NCI-H146 treated with DMSO at 0.1 percent for 48 hours (cell line): ENCODE results near the gene SLC25A25.

Experiments used
- DNase-seq: peaks from one replicate; lab custom pipeline; 2025; ENCODE audit not compliant: unreplicated experiment; lab: John Stamatoyannopoulos, UW

The SLC25A25 gene

DNA sequence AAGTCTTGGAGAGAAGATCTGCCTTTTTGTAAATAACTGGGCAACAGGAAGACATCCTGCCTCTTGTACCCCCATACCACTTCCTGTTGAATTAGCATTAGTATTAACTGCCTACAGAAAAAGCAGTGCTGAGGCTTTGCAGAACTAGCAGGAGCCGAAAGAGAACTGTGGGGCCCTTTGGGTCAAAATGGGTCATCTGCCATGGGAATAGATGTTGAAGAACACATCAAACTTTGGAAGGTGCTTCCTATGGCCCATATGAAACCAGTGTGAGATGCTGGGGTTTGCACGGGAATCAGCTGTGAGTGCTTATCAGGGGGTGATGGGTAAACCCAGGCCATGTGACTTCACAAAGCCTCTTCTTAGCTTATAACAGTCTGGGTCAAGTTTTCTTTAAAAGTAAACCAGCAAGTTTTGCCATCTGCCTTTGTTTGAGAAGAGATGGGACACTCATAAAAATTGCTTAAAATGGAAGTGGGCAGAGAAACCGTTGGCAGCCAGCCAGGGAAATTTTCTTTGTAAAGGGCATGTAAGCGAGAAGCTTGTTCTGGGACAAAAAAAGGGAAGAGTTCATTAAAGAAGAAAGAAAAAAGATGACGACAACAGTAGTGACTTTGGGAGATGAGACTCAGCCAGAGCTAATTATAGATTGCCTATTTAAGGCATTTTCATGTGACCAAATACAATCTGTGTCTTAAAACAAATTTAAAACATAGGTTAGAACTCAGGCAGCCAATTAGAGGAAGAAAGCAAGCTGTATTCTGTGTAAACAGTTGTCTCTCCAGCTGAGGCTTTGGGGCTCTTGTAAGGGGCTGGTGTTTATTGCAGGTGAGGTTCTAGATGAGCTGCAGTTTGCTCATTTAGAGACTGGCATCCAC lies 4.4 kb downstream of the SLC25A25 start:
- DNase-seq, result peak; percentile 29

DNA sequence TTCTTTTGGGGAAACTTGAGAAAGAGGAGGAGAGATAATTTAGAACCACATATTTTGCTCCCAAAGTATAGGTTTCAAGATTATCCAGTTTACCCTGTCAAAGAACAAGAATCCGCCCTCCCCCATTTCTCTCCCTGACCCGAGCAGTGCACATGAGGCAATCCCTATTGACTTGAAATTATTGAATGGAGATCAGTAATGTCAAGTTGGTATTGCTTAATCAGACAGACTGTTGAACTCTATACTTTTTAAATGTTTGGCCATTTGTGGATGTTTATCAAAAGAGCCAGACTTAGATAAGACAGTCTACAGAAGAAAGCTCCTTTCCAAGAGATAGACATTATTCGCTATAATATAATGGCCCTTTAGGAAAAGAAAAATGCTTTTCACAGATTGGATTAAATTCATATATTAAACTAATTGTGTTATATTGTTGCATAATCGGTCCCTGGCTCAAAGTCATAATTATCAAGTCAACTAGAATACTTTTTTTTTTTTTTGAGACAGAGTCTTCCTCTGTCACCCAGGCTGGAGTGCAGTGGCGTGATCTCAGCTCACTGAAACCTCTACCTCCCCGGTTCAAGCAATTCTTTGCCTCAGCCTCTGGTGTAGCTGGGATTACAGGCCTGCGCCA lies 5.3 kb downstream of the SLC25A25 start:
- no peak for DNase-seq

DNA sequence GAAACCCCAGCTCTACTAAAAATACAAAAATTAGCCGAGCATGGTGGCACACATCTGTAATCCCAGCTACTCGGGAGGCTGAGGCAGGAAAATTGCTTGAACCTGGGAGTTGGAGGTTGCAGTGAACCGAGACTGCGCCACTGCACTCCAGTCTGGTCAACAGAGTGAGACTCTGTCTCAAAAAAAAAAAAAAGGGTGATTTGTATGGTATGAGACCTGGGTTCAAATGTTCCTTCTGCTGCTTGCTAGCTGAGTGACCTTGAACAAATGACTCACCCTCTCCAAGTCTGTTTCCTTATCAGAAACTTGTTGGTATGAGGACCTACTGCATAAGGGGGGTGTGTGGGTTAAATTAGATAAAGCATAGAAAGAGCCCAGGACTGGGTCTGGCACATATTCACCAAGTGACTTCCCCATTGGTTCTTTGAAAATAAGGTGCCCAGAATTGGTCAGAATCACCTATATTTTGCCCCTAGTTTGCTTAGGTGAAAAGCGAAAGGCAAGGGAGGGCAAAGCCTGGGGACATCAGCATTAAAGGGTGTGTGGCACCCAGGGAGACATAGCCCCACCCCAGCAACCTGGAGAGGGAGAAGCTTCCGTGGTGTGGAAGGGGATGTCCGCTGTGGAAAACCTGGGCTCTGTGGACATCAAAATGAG lies 9.9 kb downstream of the SLC25A25 start:
- DNase-seq, result no peak

DNA sequence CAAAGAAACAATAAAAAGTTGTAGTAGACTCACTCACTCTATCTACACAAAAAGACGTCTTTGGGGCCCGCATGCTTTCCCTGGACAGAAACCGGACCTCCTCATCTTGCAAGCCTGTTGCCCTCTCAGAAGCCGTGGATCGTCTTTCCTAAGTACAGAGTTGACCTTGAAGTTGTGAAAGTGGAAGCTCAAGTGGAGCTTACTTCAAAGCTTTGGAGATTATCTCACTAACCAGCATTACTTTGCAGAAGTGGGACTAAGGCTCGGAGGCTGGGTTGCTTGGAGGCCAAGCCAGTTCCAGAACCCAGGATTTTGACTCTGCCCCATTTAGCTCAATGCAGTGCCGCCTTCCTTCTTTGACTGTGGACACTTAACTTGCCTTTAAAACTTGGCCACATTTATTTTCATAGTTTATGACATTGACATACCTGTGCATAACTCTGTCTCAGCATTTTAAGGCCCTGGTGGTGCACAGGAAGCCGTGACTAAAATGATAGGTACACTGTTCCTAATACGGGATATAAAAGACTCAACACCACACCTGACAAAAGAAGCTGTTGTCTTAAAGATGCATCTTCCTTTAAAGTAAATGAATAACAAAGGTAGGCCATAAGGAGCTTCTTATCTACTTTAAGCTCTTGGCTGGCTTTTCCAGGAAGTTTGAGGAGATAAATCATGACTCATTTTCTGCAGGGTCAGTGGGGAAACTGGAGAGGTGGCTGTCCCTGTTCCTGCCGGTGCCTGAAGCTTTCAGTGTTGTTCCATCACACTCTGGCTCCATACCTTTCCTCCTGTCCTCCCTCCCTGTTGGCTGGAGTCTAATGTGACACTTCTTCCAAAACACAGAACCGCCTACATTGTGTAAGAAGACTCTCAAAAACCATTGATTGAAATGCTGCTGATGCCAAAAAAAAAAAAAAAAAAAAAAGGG lies 10.7 kb downstream of the SLC25A25 start:
- no peak for DNase-seq

DNA sequence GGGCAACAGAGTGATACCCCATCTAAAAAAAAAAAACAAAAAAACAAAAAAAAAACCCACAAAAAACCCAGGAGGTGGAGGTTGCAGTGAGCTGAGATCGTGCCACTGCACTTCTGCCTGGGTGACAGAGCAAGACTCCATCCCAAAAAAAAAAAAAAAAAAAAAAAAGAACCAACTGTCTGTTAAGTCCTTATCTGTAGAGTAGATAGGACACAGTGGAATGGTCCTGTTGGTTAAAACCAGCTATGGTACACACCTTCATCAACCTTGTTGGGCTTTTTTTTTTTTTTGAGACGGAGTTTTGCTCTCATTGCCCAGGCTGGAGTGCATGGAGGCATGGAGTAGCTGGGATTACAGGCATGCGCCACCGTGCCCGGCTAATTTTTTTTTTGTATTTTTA lies 12.2 kb downstream of the SLC25A25 start:
- no peak for DNase-seq

DNA sequence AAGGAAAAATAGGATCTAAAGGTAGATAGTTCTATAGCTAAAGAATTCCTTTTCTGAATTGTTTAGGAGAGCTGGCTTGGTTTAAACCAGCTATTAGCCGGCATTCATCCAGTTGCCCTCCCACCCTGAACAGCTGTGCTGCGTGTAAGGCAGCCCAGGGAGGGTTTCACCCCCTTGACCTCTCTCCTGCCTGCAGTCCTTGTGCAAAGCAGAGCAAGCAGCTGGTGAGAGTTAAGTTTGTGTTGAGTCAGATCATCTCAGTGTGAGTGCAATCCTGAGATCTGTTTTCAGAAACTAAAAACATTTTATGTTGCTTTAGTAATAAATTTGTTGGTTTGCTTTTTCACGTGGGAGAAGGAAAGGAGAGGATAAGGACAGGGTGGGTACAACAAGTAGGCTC lies 13.0 kb downstream of the SLC25A25 start:
- DNase-seq, result peak; percentile 7

DNA sequence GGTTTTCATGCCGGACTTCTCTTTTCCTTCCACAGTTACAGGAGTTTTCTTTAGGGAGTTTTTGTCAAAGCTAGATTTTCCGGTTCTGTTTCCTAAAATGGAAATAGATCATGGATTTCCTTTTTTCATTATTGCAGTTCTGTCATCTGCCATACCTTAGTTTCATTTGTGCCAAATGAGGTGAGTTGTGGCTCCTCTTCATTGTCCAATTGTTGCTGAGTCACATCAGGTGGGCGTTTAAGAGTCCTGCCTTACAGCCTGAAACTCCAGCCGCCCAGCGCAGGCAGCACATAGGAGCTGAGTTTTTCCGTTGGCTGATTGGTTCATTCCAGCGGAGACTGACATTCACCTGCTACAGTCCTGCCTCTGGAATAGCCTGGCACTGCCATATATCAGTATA lies 14.1 kb downstream of the SLC25A25 start:
- DNase-seq, result no peak

DNA sequence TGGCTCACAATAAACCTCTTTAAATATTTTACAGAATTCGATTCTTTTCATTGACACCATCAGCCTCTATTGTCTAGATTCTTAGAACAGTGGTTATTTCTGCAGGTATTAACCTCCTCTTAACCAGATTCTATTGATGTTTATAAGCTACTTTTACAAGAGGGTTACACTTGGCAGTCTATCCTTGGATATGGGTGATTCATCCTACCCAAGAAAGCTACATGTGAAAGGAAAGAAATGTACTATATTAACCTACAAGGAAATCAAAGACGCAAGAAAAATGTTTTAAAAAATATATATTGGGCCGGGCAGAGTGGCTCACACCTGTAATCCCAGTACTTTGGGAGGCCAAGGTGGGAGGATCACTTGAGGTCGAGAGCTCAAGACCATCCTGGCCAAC lies 16.7 kb downstream of the SLC25A25 start:
- DNase-seq, result no peak

DNA sequence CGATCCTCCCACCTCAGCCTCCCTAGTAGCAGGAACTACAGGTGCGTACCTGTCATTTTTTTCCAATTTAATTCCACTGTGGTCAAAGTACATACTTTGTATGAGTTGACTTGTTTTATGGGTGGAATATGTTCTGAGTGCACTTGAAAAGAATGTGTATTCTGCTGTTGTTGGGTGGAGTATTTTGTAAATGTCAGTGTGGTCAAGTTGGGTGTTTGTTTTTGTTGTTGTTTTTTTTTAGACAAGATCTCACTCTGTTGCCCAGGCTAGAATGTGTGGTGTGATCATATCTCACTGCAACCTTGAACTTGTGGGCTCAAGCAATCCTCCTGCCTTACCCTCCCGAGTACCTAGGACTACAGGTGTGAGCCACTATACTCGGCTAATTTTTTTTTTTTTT lies 17.9 kb downstream of the SLC25A25 start:
- DNase-seq, result no peak

DNA sequence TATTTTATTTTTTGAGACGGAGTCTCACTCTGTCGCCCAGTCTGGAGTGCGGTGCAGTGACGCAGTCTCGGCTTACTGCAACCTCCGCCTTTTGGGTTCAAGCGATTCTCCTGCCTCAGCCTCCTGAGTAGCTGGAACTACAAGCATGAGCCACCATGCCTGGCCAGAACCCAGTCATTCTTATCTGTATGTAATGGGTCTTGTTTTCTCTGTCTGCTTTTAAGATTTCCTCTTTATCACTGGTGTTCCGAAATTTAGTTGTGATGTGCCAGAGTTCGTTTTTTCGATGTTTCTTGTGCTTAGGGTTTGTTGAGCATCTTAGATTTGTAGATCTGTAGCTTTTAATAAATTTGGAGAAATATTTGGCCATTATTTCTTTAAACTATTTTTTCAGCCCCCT lies 19.2 kb downstream of the SLC25A25 start:
- DNase-seq, result no peak

DNA sequence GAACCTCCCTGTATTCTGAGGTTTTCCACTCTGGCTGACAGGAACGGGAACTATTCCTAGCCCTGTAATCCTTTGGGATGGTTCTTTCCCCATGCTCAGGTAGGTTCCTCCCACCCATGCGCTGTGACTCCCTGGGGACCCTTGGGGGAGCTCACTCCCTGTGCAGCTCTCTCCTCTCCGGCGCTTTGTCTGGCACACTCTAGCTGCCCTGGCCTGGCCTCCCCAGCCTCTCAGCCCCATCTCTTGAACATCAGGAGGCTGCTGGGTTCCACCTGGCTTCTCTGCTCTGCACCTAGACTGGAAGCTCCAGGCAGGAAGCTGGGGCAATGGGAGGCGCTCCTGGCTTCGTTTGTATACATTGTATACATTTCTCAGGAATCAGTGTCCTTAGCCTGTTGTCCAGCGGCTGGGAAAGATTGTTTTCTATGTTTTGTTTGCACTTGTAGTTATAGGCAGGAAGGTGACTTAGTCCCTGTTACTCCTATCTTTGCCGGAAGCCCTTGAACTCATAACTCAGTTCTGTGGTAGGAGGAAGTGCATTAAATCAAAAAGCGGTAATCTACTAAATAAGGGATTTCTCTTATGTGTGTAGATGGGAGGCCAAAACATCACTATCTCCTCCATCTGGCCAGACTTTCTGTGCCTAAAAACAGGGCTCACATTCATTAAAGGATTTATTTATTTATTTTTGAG lies 20.4 kb downstream of the SLC25A25 start:
- DNase-seq, result no peak

DNA sequence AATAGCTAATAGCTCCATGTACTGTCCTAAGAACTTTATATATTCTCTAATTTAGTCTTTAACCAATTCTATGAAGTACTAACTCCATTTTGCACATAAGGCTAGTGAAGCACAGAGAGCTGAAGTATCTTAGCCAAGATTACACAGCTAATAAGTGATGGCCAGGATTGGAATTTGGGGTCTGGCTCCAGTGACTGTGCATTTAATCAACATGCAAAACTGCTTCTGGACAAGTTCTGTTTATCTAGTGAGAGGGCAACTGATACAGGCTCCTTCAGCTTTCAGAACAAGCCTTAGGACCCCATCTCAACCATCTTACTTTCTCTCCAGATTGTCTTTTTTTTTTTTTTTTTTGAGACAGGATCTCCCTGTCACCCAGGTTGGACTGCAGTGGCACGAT lies 21.3 kb downstream of the SLC25A25 start:
- no peak for DNase-seq

DNA sequence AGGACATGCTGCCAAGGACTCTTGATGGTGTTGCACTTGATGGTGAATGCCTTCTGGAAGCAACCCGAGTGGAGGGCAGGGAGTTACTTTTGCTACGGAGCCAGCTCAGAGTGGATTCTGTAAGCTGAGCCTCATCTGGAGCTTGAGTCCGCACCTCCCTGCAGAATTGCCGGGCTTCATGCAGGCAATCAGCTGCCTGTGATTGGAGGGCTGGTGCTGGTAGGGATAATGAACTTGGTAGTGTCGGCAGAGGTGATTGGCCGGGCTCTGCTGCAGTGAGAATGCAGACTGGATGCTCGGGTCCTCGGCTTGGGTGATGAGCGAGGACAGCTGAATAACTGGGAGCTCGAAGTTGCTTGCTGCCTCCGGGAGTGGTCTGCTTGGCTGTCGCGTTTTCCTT lies 23.1 kb downstream of the SLC25A25 start:
- DNase-seq, result no peak

DNA sequence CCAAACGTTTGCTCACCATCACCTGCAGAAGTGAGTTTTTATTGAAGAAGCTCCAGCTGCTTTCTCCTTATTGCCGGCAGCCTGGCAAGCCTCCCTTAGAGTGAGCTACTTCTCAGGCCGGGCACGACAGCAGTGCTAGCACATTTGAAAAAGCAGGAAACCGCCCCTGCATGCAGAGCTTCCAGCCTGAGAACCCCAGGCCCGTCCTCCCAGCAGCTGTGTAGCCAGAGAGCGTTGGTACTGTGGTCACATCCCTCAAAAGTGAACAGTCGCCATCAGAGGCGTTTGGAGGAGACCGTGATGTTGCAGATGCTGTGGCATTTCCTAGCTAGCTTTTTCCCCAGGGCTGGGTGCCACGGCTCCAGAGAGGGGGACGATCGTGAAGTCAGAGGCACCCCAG lies 23.5 kb downstream of the SLC25A25 start:
- DNase-seq, result no peak

DNA sequence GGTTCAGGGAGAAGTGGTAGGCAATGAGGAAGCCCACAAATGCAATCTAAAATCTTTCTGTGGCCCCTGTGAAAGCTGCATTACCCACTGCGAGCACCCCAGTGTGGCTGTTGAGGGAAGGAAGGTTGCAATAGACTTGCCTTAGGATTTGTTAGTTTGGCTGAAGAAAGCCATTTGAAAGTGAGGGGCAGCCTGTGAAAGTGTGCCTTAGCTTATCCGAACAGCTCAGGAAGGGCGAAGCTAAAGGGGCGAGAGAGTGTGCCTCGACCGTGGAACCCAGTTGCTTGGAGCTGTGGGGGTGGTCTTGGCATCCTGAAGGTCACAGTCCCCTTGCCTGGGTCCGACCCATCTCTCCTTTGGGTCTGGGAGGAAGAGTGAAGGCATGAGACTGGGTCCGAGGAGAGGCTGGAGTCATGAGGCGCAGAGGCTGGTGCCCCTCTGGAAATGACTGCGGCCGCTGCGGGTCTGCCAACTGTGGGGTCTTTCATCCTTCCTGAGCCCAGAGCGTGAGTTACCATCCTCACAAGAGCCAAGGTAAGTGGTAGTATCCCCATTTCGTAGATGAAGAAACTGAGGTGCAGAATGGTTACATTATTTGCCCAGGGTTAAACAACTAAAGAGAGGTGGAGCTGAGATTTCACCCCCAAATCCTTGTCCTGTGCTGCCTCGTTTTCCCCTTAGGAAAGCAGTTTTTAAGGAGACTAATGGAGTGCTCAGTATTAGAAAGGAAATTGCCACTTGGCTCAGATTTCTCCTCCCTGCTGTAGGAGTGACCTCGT lies 24.4 kb downstream of the SLC25A25 start:
- no peak for DNase-seq

DNA sequence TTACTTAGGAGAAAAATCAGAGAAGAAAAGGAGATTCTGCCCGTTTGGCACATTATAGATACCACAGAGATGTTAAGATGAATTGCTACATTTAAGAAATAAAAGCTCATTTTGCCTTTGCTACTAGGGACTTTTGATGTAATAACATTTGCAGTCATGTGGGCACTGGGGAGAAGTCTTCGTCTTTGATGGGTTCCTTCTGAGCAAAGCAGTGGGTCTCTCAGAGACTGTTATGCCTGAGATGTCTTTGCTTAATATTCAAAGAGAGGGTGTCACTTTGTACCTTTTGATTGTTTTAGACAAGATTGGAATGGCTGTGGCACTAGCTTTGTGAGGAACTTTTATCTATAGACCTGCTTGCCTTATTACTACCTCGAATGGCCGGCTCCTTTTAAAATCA lies 25.0 kb downstream of the SLC25A25 start:
- DNase-seq, result no peak

DNA sequence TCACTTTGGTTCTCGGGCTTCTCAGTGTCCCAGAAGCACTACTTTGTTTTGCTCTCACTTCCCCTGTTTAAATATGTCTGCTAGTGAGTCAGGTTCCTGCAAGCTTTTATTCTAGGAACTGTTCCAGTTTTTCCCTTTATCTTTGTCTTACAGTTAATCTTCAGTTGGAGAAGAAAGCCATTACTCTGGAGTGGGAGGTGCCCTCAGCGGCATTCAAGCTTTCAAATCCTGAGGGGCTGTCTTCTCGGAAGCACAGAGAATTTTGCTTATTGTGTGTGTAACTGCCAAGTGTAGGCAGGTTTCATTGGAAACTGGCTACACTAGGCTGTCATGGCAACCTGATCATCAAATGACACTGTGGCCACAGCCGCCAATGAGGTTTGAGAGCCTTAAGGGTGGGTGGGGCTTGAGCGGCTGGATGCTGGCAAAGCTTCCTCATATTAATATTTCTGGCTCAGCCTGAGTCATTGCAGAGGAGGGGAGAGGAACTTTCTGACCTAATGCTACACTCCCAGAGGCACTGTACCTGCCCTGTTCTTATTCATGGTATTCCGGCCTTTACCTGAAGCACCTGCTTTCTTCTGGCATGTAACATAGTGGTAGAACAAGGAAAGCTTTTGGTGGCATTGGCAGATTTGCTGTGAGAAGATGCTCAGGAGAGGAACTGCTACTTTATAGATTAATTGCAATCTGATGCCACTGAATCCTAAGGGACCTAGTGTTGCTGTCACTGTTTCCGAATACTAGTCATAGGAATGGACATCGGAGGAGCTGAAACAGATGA lies 26.3 kb downstream of the SLC25A25 start:
- DNase-seq, result peak; percentile 49

DNA sequence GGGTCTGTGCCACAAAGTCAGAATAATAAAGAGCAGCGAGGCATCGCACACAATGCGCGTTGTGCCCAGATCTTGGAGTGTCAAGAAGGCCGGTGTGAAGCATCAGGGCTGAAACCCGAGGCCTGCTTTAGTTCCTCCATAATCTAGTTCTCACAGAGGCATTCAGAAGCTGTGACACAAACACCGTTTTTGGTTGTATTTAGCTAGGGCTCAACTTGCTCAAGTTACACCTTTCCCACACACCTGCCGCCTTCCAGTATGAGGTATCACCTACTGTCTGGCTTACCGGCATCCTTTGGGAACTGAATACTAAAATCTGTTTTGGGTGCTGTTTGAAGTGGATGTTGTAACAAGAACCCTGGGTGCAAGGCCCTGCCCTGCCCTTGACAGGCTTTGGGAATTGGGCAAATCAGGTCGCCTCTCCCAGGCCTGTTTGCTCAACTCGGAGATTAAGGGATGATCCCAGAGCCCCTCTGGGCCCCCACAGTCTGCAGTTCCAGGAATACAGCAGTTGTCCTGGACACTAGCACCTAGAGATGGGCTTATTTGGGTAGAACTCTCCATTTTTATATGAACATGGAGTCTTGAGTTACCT lies 27.0 kb downstream of the SLC25A25 start:
- DNase-seq, result no peak
